GM18909 (cell line): ENCODE data around the gene STK31.
"Not testable (repeated sequence)": the region's sequence is repeated elsewhere in the genome, so short reads cannot be mapped to it uniquely, and the experiment has no call there.

Experiments used
- ATAC-seq: cut with Tn5 transposase; IDR thresholded peaks from one replicate; pipeline ENCODE4 v1.9.1; 2021; ENCODE audit warnings: mild to moderate bottlenecking; ENCODE audit not compliant: unreplicated experiment, poor library complexity

The STK31 gene

GRCh38 chr7:23710000-23710399 is at the start of gene STK31:
Gene STK31 (plus strand): TSS chr7:23710219. CDS start chr7:23710286, 67 bp downstream.
- ATAC-seq, result no peak

- ATAC-seq, result no peak
Observed at GRCh38 chr7:23661385-23661784, 48.6 kb upstream of the STK31 start.

GRCh38 chr7:23662124-23662983 is 47.7 kb upstream of the STK31 start:
- no peak for ATAC-seq

- ATAC-seq, result no peak
Observed at GRCh38 chr7:23662984-23663313, 47.1 kb upstream of the STK31 start.

- no peak for ATAC-seq
Observed at GRCh38 chr7:23664122-23664521, 45.9 kb upstream of the STK31 start.

GRCh38 chr7:23672033-23672432 is 38.0 kb upstream of the STK31 start:
- ATAC-seq, result no peak

- ATAC-seq, result peak; percentile 99
Observed at GRCh38 chr7:23679898-23680413, 30.1 kb upstream of the STK31 start, which contains the start of gene FAM221A. Gene FAM221A (plus strand): TSS chr7:23680199. CDS start chr7:23680219, 20 bp downstream.

GRCh38 chr7:23680414-23681405 is 29.3 kb upstream of the STK31 start:
- peak; percentile 39 for ATAC-seq

- ATAC-seq, result not testable (repeated sequence)
Observed at GRCh38 chr7:23684041-23684440, 26.0 kb upstream of the STK31 start.

- no peak for ATAC-seq
Observed at GRCh38 chr7:23685731-23686130, 24.3 kb upstream of the STK31 start.

- ATAC-seq, result no peak
Observed at GRCh38 chr7:23687011-23687410, 23.0 kb upstream of the STK31 start.

GRCh38 chr7:23689165-23689564 is 20.9 kb upstream of the STK31 start:
- no peak for ATAC-seq

GRCh38 chr7:23691320-23691719 is 18.7 kb upstream of the STK31 start:
- no peak for ATAC-seq

- no peak for ATAC-seq
Observed at GRCh38 chr7:23693224-23693623, 16.8 kb upstream of the STK31 start.

- peak; percentile 44 for ATAC-seq
Observed at GRCh38 chr7:23696916-23697441, 13.0 kb upstream of the STK31 start.

GRCh38 chr7:23698822-23699221 is 11.2 kb upstream of the STK31 start:
- ATAC-seq, result no peak

- no peak for ATAC-seq
Observed at GRCh38 chr7:23700046-23700445, 10.0 kb upstream of the STK31 start.

GRCh38 chr7:23709081-23709750 is 803 bp upstream of the STK31 start:
- no peak for ATAC-seq

GRCh38 chr7:23712368-23713284 is 2.6 kb downstream of the STK31 start:
- no peak for ATAC-seq
